Neural cell (in vitro differentiated cells): ENCODE data around the gene LRRFIP2.

Experiments used
- CTCF ChIP-seq: fragments of 450-650 bp; IDR thresholded peaks from 2 replicates; pipeline ENCODE4 v1.5.1; 2014; ENCODE audit warnings: antibody characterized with exemption, mild to moderate bottlenecking, moderate library complexity; ENCODE audit not compliant: poor library complexity, severe bottlenecking
- EZH2 ChIP-seq: fragments of 200-600, 300-800 bp; shearing (Covaris generic), sonication (generic); IDR thresholded peaks from 2 replicates; pipeline ENCODE4 v1.6.1; 2014; ENCODE audit warnings: antibody characterized with exemption, low read length, borderline replicate concordance, mild to moderate bottlenecking; ENCODE audit not compliant: insufficient read depth, poor library complexity, severe bottlenecking
- MXI1 ChIP-seq: fragments of 450-650 bp; conservative IDR thresholded peaks from 2 replicates; pipeline ENCODE4 v1.6.1; 2014; ENCODE audit warnings: antibody characterized with exemption, mild to moderate bottlenecking; ENCODE audit not compliant: poor library complexity, severe bottlenecking
- POLR2AphosphoS5 ChIP-seq: IDR thresholded peaks from 2 replicates; pipeline ENCODE4 v1.6.1; 2012
- RAD21 ChIP-seq: fragments of 450-650 bp; conservative IDR thresholded peaks from 2 replicates; pipeline ENCODE4 v1.6.1; 2014; ENCODE audit warnings: antibody characterized with exemption, mild to moderate bottlenecking, moderate library complexity
- REST ChIP-seq: IDR thresholded peaks from 2 replicates; pipeline ENCODE4 v1.6.1; 2012; ENCODE audit warnings: borderline replicate concordance

GRCh38 chr3:37129871-37130270 lies 44.5 kb downstream of the LRRFIP2 start:
- TF ChIP-seq CTCF: no peak
- no peak for TF ChIP-seq RAD21
- TF ChIP-seq EZH2: no peak
- TF ChIP-seq POLR2AphosphoS5: no peak
- no peak for TF ChIP-seq REST
- TF ChIP-seq MXI1: no peak
